Right ventricle myocardium inferior (tissue), 1 donor: ENCODE measurements around the gene TMEM89. TPM values are rescaled to one million over a fixed set of nuclear protein-coding genes. Genes with fewer than 3 reads are reported as not detected.
A peak's percentile ranks its signal among the peaks of the same experiment; 100 is the strongest.

Experiments used
- ATAC-seq: fragments of 200-7000 bp; cut with Tn5 transposase; one replicate; pipeline ENCODE4 v1.9.1; 2020; ENCODE audit warnings: mild to moderate bottlenecking, moderate library complexity
- DNase-seq: peaks from one replicate; pipeline ENCODE4 v3.0.0; 2021; ENCODE audit errors: missing footprints
- intact Hi-C: fragments of 100-400 bp; cut with DNase I; formaldehyde crosslinking; loops from one replicate; pipeline ENCODE4 v1.11.0; 2022
- long read RNA-seq: library from polyadenylated mRNA; unstranded; transcript quantifications from one replicate; pipeline ENCODE4 v2.0.0, GENCODE V29; 2021
- total RNA-seq: library from RNA; stranded (reverse); fragmentation: NEBNext Ultra II Directional; extraction: Animal tissue kit (Norgen Biotek cat#: 25700); gene quantifications from one replicate; pipeline ENCODE4 v1.2.1, GENCODE V29; 2021
- donor health status: DM: no; HTN: yes; CAD: no; lungs with severe emphysema.

Gene TMEM89
- not detected for total RNA-seq
- long read RNA-seq = 0 reads

- no peak for ATAC-seq
- no peak for DNase-seq
- intact Hi-C loops = no loop called here
Observed at GRCh38 chr3:48621461-48621869, at the start of gene TMEM89. Gene TMEM89 (minus strand): TSS chr3:48621769. CDS start chr3:48621756, 13 bp downstream.

- intact Hi-C loops = no loop called here
- no peak for DNase-seq
- no peak for ATAC-seq
Observed at GRCh38 chr3:48664929-48665328, 43.4 kb upstream of the TMEM89 start.

- no peak for ATAC-seq
- no peak for DNase-seq
- intact Hi-C loops = no loop called here
Observed at GRCh38 chr3:48664313-48664644, 42.7 kb upstream of the TMEM89 start.

GRCh38 chr3:48663489-48664312 is 42.1 kb upstream of the TMEM89 start:
- intact Hi-C loops = no loop called here
- peak; percentile 88 for ATAC-seq
- DNase-seq = peak; percentile 94

- DNase-seq (no peak), ATAC-seq (peak; percentile 20)
- intact Hi-C loops = no loop called here
Observed at GRCh38 chr3:48662753-48663488, 41.4 kb upstream of the TMEM89 start, which contains the start of gene CELSR3. Gene CELSR3 (minus strand): TSS chr3:48662886. CDS start chr3:48662634, 252 bp downstream.

GRCh38 chr3:48662145-48662752 is 40.7 kb upstream of the TMEM89 start:
- ATAC-seq (no peak), DNase-seq (no peak)
- intact Hi-C loops = no loop called here

- ATAC-seq (peak; percentile 21), DNase-seq (peak; percentile 83)
- intact Hi-C loops = no loop called here
Observed at GRCh38 chr3:48661501-48662144, 40.1 kb upstream of the TMEM89 start.

- intact Hi-C loops = no loop called here
- DNase-seq = no peak
- no peak for ATAC-seq
Observed at GRCh38 chr3:48660800-48661400, 39.3 kb upstream of the TMEM89 start.

- intact Hi-C loops = loop anchor here (1.0 kb wide), 1 partner anchor 22 kb away; the partner anchor contains the start of gene SLC26A6
- ATAC-seq = no peak
- no peak for DNase-seq
Observed at GRCh38 chr3:48656841-48657281, 35.3 kb upstream of the TMEM89 start.

GRCh38 chr3:48656061-48656840 is 34.7 kb upstream of the TMEM89 start:
- intact Hi-C loops = loop anchor here (1.0 kb wide), 1 partner anchor 21 kb away; the partner anchor contains the start of gene SLC26A6
- DNase-seq (peak; percentile 91), ATAC-seq (peak; percentile 94)

- DNase-seq (no peak), ATAC-seq (no peak)
- intact Hi-C loops = loop anchor here (1.0 kb wide), 1 partner anchor 20 kb away; the partner anchor contains the start of gene SLC26A6
Observed at GRCh38 chr3:48655606-48656005, 34.0 kb upstream of the TMEM89 start.

- intact Hi-C loops = no loop called here
- DNase-seq = no peak
Observed at GRCh38 chr3:48655063-48655462, 33.5 kb upstream of the TMEM89 start.

GRCh38 chr3:48652923-48653715 is 31.6 kb upstream of the TMEM89 start:
- DNase-seq (no peak), ATAC-seq (no peak)
- intact Hi-C loops = no loop called here

More at GRCh38 chr3:48655063-48655462, 33.5 kb upstream of the TMEM89 start:
- no peak for ATAC-seq

GRCh38 chr3:48651771-48652170 is 30.2 kb upstream of the TMEM89 start:
- ATAC-seq (no peak), DNase-seq (no peak)
- intact Hi-C loops = no loop called here

- intact Hi-C loops = no loop called here
- no peak for ATAC-seq
- DNase-seq = no peak
Observed at GRCh38 chr3:48650723-48651122, 29.2 kb upstream of the TMEM89 start.

- DNase-seq (no peak), ATAC-seq (no peak)
- intact Hi-C loops = no loop called here
Observed at GRCh38 chr3:48648188-48648850, 26.8 kb upstream of the TMEM89 start.
